ENCODE data around the gene PTPRG.

PTPRG gene

GRCh38 chr3:61624300-61624699 lies 62.9 kb downstream of the PTPRG start:
- DNase-seq: no peak

- no peak for DNase-seq
Measured at GRCh38 chr3:61625429-61625828, 64.1 kb downstream of the PTPRG start.

GRCh38 chr3:61626484-61626883 lies 65.1 kb downstream of the PTPRG start:
- DNase-seq: no peak

- no peak for DNase-seq
Measured at GRCh38 chr3:61627768-61628185, 66.4 kb downstream of the PTPRG start.

GRCh38 chr3:61628636-61629035 lies 67.3 kb downstream of the PTPRG start:
- no peak for DNase-seq

- DNase-seq: no peak
Measured at GRCh38 chr3:61629442-61629841, 68.1 kb downstream of the PTPRG start.

GRCh38 chr3:61631108-61631769 lies 69.9 kb downstream of the PTPRG start:
- DNase-seq: no peak

GRCh38 chr3:61632568-61633175 lies 71.3 kb downstream of the PTPRG start:
- DNase-seq: no peak

- no peak for DNase-seq
Measured at GRCh38 chr3:61634678-61635077, 73.3 kb downstream of the PTPRG start.

- no peak for DNase-seq
Measured at GRCh38 chr3:61637088-61638051, 76.0 kb downstream of the PTPRG start.

GRCh38 chr3:61638741-61639140 lies 77.4 kb downstream of the PTPRG start:
- DNase-seq: no peak

GRCh38 chr3:61639991-61640390 lies 78.6 kb downstream of the PTPRG start:
- DNase-seq: no peak

- no peak for DNase-seq
Measured at GRCh38 chr3:61645148-61645547, 83.8 kb downstream of the PTPRG start.

- DNase-seq: no peak
Measured at GRCh38 chr3:61646360-61646759, 85.0 kb downstream of the PTPRG start.

GRCh38 chr3:61646851-61647525 lies 85.6 kb downstream of the PTPRG start:
- no peak for DNase-seq

GRCh38 chr3:61648481-61648880 lies 87.1 kb downstream of the PTPRG start:
- no peak for DNase-seq

GRCh38 chr3:61649381-61650170 lies 88.2 kb downstream of the PTPRG start:
- no peak for DNase-seq

GRCh38 chr3:61650276-61650675 lies 88.9 kb downstream of the PTPRG start:
- DNase-seq: no peak

- no peak for DNase-seq
Measured at GRCh38 chr3:61650719-61651410, 89.5 kb downstream of the PTPRG start.

- DNase-seq: no peak
Measured at GRCh38 chr3:61657689-61658088, 96.3 kb downstream of the PTPRG start.

- DNase-seq: no peak
Measured at GRCh38 chr3:61662861-61663260, 101.5 kb downstream of the PTPRG start.
